Activated CD8-positive, alpha-beta T cell treated with anti-CD3 and anti-CD28 coated beads for 36 hours (primary cell): Measurements from ENCODE around the gene AGBL1. TPM values are rescaled to one million over a fixed set of nuclear protein-coding genes. Genes with fewer than 3 reads are reported as not detected.

Experiments
- ATAC-seq: fragments of 200-7000 bp; cut with Tn5 transposase; one replicate; pipeline ENCODE4 v1.10.0; 2021; ENCODE audit warnings: mild to moderate bottlenecking, moderate library complexity
- CTCF ChIA-PET: fragments of 350-600 bp; sonication (Branson Sonifier 250); formaldehyde crosslinking; loops from one replicate; lab custom pipeline; 2021; ENCODE audit warnings: antibody characterized with exemption; lab: Charles Lee
- POLR2A ChIA-PET: fragments of 350-600 bp; sonication (Branson Sonifier 250); formaldehyde crosslinking; loops from one replicate; lab custom pipeline; 2021; ENCODE audit warnings: antibody characterized with exemption; lab: Charles Lee
- DNase-seq: peaks from one replicate; pipeline ENCODE4 v3.0.0-alpha.2; 2020
- H3K27ac Mint-ChIP-seq: one replicate; pipeline ENCODE4 v1.8.0; 2021; ENCODE audit warnings: mild to moderate bottlenecking, mixed read lengths
- H3K27me3 Mint-ChIP-seq: one replicate; pipeline ENCODE4 v1.8.0; 2021; ENCODE audit warnings: mixed read lengths
- H3K36me3 Mint-ChIP-seq: one replicate; pipeline ENCODE4 v1.8.0; 2021; ENCODE audit warnings: low read depth, mixed read lengths
- H3K4me1 Mint-ChIP-seq: one replicate; pipeline ENCODE4 v1.8.0; 2021; ENCODE audit warnings: low read depth, mixed read lengths
- H3K4me3 Mint-ChIP-seq: one replicate; pipeline ENCODE4 v1.8.0; 2021; ENCODE audit warnings: mild to moderate bottlenecking, moderate library complexity, mixed read lengths
- H3K9me3 Mint-ChIP-seq: one replicate; pipeline ENCODE4 v1.8.0; 2021; ENCODE audit warnings: mixed read lengths
- intact Hi-C: fragments of 100-400 bp; cut with micrococcal nuclease; formaldehyde crosslinking; loops from one replicate; pipeline ENCODE4 v1.10.0; 2022
- total RNA-seq, 2 experiments: library from RNA; stranded (reverse); gene quantifications; one replicate each; pipeline ENCODE4 v1.2.3, GENCODE V29; 2021
- TF ChIP-seq, protein P1 (sequence below): fragments of 200-600 bp; IDR thresholded peaks from one replicate; pipeline ENCODE4 v1.8.0; 2022; ENCODE audit warnings: antibody characterized with exemption, mild to moderate bottlenecking

AGBL1 gene
- total RNA-seq, 2 experiments from 2014 or later, result not detected

DNA sequence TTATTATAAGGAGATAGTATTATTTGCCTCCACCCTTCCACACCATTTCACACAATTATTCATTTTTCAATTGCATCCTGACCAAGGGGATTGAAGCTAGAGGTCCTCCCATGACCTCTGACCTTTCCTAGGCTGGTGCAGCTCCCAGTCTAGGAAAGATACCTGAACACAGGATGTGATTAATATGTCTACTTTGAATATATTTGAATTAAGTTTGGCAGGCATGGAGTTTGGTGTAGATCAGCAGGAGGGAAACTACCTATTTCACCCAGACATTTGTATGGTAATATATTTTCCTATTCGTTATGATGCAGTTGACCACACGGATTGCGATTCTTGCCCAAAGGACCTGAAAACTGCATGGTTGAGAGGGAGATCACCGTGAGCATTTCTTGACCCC lies 596.3 kb downstream of the AGBL1 start:
- ATAC-seq (no peak), DNase-seq (no peak)
- no peak overlapping the region for H3K4me3 Mint-ChIP-seq
- ChIA-PET POLR2A (no interaction called here), CTCF (no interaction called here)
- TF ChIP-seq, protein P1, sequence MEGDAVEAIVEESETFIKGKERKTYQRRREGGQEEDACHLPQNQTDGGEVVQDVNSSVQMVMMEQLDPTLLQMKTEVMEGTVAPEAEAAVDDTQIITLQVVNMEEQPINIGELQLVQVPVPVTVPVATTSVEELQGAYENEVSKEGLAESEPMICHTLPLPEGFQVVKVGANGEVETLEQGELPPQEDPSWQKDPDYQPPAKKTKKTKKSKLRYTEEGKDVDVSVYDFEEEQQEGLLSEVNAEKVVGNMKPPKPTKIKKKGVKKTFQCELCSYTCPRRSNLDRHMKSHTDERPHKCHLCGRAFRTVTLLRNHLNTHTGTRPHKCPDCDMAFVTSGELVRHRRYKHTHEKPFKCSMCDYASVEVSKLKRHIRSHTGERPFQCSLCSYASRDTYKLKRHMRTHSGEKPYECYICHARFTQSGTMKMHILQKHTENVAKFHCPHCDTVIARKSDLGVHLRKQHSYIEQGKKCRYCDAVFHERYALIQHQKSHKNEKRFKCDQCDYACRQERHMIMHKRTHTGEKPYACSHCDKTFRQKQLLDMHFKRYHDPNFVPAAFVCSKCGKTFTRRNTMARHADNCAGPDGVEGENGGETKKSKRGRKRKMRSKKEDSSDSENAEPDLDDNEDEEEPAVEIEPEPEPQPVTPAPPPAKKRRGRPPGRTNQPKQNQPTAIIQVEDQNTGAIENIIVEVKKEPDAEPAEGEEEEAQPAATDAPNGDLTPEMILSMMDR, result no peak
- no peaks in the 10 kb centered on the region for H3K36me3 Mint-ChIP-seq
- peaks cover 3% of the 10 kb centered on the region for H3K4me1 Mint-ChIP-seq
- intact Hi-C loops, result no loop called here
- no peaks in the 10 kb centered on the region for H3K9me3 Mint-ChIP-seq
- H3K27me3 Mint-ChIP-seq, result no peaks in the 10 kb centered on the region
- no peak overlapping the region for H3K27ac Mint-ChIP-seq

GRCh38 chr15:86677278-86677677 lies 597.6 kb downstream of the AGBL1 start:
- ATAC-seq (no peak), DNase-seq (no peak)
- Mint-ChIP-seq H3K4me3 (no peak overlapping the region), H3K9me3 (no peaks in the 10 kb centered on the region), H3K27me3 (no peaks in the 10 kb centered on the region), H3K36me3 (no peaks in the 10 kb centered on the region), H3K4me1 (peaks cover 3% of the 10 kb centered on the region), H3K27ac (no peak overlapping the region)
- intact Hi-C loops, result no loop called here
- ChIA-PET CTCF (no interaction called here), POLR2A (no interaction called here)
- TF ChIP-seq, protein P1, result no peak

DNA sequence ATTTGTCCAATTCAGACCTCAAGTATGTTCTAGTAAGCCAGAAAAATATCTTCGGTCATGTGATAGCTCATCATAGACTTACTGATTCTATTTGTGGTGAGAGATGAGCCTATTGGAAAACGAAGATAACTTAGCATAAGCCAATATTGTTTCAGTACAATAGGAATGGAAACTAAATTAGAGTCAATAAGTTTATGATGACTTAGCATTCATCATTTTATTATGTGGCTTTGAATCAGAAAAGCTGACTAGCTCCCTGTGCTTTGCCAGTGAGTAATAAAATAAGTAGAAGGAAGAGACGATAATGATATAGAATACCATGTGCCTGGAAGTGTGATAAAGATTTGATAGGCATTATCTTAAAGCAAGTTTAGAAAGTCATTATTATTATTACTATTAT lies 605.6 kb downstream of the AGBL1 start:
- Mint-ChIP-seq H3K4me1 (no peaks in the 10 kb centered on the region), H3K27ac (no peak overlapping the region), H3K9me3 (no peaks in the 10 kb centered on the region), H3K36me3 (no peaks in the 10 kb centered on the region), H3K27me3 (no peaks in the 10 kb centered on the region), H3K4me3 (no peak overlapping the region)
- TF ChIP-seq, protein P1, result no peak
- ChIA-PET POLR2A (no interaction called here), CTCF (no interaction called here)
- intact Hi-C loops, result no loop called here
- DNase-seq (no peak), ATAC-seq (no peak)

DNA sequence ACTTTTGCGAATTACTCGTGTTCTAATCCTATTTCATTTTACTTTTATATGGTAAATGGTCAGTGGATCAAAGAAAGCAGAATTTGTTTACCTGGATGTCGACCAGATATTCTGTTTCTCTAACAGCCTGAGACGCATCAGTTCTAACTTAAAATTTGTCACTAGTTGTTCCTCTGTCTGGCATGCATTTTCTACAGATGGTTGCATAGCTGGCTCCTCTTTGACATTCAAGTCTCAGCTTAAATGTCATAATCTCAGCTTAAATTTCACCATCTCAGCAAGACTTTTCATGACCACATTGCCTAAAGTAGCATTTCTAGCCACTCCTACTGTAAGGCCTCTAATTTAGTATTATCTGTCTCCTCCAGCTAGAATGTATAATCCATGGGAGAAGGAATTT lies 609.3 kb downstream of the AGBL1 start:
- ATAC-seq, result no peak
- Mint-ChIP-seq H3K27ac (no peak overlapping the region), H3K36me3 (no peaks in the 10 kb centered on the region)

GRCh38 chr15:86690566-86690965 lies 610.9 kb downstream of the AGBL1 start:
- Mint-ChIP-seq H3K4me3 (no peak overlapping the region), H3K4me1 (no peaks in the 10 kb centered on the region), H3K36me3 (no peaks in the 10 kb centered on the region), H3K27me3 (no peaks in the 10 kb centered on the region), H3K27ac (no peak overlapping the region), H3K9me3 (no peaks in the 10 kb centered on the region)
- ChIA-PET CTCF (interaction anchor here (0.9 kb wide), 1 partner anchor 17 kb away, joined by 3 read pairs; no protein-coding TSS in a partner anchor), POLR2A (interaction anchor here (1.0 kb wide), 1 partner anchor 33 kb away, joined by 3 read pairs; no protein-coding TSS in a partner anchor)
- no peak for ATAC-seq
- TF ChIP-seq, protein P1, result no peak
- intact Hi-C loops, result no loop called here
- no peak for DNase-seq

More for the DNA sequence above, 609.3 kb downstream of the AGBL1 start:
- DNase-seq, result no peak
- POLR2A ChIA-PET, result no interaction called here
- TF ChIP-seq, protein P1, result no peak
- CTCF ChIA-PET, result interaction anchor here (1.1 to 1.8 kb wide), 2 partner anchors 19 to 54 kb away, joined by 3 read pairs; no protein-coding TSS in a partner anchor
- no peaks in the 10 kb centered on the region for H3K27me3 Mint-ChIP-seq
- H3K9me3 Mint-ChIP-seq, result no peaks in the 10 kb centered on the region
- H3K4me1 Mint-ChIP-seq, result no peaks in the 10 kb centered on the region
- H3K4me3 Mint-ChIP-seq, result no peak overlapping the region
- intact Hi-C loops, result no loop called here
